Activated T-cell treated with anti-CD3 and anti-CD28 coated beads for 48 hours (primary cell): ENCODE data around the gene BICD1.
"Not testable (repeated sequence)": the region's sequence is repeated elsewhere in the genome, so short reads cannot be mapped to it uniquely, and the experiment has no call there.

Experiments
- DNase-seq: peaks from one replicate; pipeline ENCODE4 v3.0.0-alpha.2; 2020; ENCODE audit warnings: low read depth

The BICD1 gene

GRCh38 chr12:32106517-32107358, at the start of gene BICD1:
Gene BICD1, plus strand, starts transcription at chr12:32106847. Its CDS starts 485 bp downstream, at chr12:32107332.
- peak; percentile 80 for DNase-seq

- no peak for DNase-seq
Measured at GRCh38 chr12:32061033-32061432, 45.6 kb upstream of the BICD1 start.

GRCh38 chr12:32062881-32063280, 43.8 kb upstream of the BICD1 start:
- DNase-seq: no peak

- DNase-seq: no peak
Measured at GRCh38 chr12:32063796-32064195, 42.9 kb upstream of the BICD1 start.

- DNase-seq: no peak
Measured at GRCh38 chr12:32066206-32066605, 40.4 kb upstream of the BICD1 start.

- no peak for DNase-seq
Measured at GRCh38 chr12:32069071-32069470, 37.6 kb upstream of the BICD1 start.

GRCh38 chr12:32069731-32070130, 36.9 kb upstream of the BICD1 start:
- DNase-seq: no peak

GRCh38 chr12:32070370-32070769, 36.3 kb upstream of the BICD1 start:
- no peak for DNase-seq

- no peak for DNase-seq
Measured at GRCh38 chr12:32072102-32072501, 34.5 kb upstream of the BICD1 start.

- DNase-seq: no peak
Measured at GRCh38 chr12:32074432-32074831, 32.2 kb upstream of the BICD1 start.

GRCh38 chr12:32076941-32077340, 29.7 kb upstream of the BICD1 start:
- no peak for DNase-seq

GRCh38 chr12:32080435-32080834, 26.2 kb upstream of the BICD1 start:
- no peak for DNase-seq

- no peak for DNase-seq
Measured at GRCh38 chr12:32083489-32083888, 23.2 kb upstream of the BICD1 start.

- DNase-seq: no peak
Measured at GRCh38 chr12:32084017-32084688, 22.5 kb upstream of the BICD1 start.

GRCh38 chr12:32084753-32085152, 21.9 kb upstream of the BICD1 start:
- no peak for DNase-seq

GRCh38 chr12:32087306-32087705, 19.3 kb upstream of the BICD1 start:
- DNase-seq: no peak

- DNase-seq: no peak
Measured at GRCh38 chr12:32089156-32089555, 17.5 kb upstream of the BICD1 start.

- DNase-seq: no peak
Measured at GRCh38 chr12:32089586-32089985, 17.1 kb upstream of the BICD1 start.

- no peak for DNase-seq
Measured at GRCh38 chr12:32091696-32092095, 15.0 kb upstream of the BICD1 start.

GRCh38 chr12:32098112-32098511, 8.5 kb upstream of the BICD1 start:
- DNase-seq: no peak

GRCh38 chr12:32099275-32099674, 7.4 kb upstream of the BICD1 start:
- DNase-seq: not testable (repeated sequence)

- no peak for DNase-seq
Measured at GRCh38 chr12:32100361-32100760, 6.3 kb upstream of the BICD1 start.

GRCh38 chr12:32100888-32101287, 5.8 kb upstream of the BICD1 start:
- DNase-seq: no peak

- DNase-seq: no peak
Measured at GRCh38 chr12:32102234-32102633, 4.4 kb upstream of the BICD1 start.
